Testis (tissue), 2 donors: ENCODE data around the gene TAC4.

Source experiments
- CTCF ChIP-seq, 3 experiments: fragments of 450-650 bp in 2 of 3; fragments of 200-600 bp in 1 of 3; sonication (generic) in 1 of 3; IDR thresholded peaks; one replicate each; pipeline ENCODE4 v1.5.1; 2016 to 2019; ENCODE audit warnings: antibody characterized with exemption in 3 of 3, mild to moderate bottlenecking in 2 of 3, moderate library complexity in 1 of 3
- POLR2A ChIP-seq: fragments of 450-650 bp; IDR thresholded peaks from one replicate; pipeline ENCODE4 v1.6.1; 2017; ENCODE audit warnings: antibody characterized with exemption, mild to moderate bottlenecking, moderate library complexity

GRCh38 chr17:49820773-49821172 lies 27.1 kb downstream of the TAC4 start:
- TF ChIP-seq CTCF (IDR thresholded peaks at IDR 0.05) (no peak), POLR2A (no peak)
